ENCODE results near the gene SLC36A1.
"Not testable (repeated sequence)": the region's sequence is repeated elsewhere in the genome, so short reads cannot be mapped to it uniquely, and the experiment has no call there.

The SLC36A1 gene

DNA sequence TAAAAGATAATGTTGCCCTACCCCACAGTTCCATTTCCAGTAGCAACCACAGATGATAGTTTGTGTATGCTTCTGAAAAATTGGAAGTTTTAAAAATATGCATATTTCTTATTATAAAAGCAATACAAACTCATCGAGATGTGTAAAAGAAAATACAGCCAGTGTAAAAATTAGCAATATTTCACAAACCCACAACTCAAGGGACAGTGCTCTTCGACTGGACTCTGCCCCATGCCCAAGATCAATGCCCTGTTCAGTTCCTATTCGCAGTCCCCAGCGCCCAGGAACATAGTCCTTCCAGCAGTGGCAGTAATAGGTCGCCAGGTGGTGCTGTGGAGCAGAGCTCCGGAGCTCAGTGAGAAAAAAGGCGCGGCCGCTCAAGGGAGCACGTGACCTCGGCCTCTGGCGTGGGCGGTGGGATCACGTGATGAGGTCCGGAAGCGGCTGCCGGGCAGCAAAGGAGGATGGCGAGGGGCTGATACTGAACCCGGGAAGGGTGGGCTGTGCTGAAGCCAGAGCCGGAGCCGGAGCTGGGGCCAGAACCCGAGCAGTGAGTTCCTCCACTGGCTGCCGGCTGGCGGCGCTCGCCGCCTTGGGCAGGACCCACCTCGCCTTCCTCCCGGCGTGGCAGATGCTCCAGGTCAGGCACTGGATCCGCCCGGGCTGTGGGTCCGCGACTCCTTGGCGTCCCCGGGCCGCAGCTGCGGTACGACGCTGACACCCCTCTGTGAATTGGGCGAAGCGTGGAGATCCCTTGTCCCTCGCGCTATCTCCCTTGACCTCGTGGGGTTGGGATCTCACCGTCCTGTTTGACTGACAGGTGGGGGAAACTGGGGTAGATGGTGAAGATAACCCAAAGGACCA, at the start of gene SLC36A1:
Gene SLC36A1 (plus strand): TSS at position 430 of the 864 bp plus-strand sequence. CDS start 11,190 bp downstream, outside the sequence.
- peak; percentile 91 for DNase-seq (ENCODE audit: low spot score)

DNA sequence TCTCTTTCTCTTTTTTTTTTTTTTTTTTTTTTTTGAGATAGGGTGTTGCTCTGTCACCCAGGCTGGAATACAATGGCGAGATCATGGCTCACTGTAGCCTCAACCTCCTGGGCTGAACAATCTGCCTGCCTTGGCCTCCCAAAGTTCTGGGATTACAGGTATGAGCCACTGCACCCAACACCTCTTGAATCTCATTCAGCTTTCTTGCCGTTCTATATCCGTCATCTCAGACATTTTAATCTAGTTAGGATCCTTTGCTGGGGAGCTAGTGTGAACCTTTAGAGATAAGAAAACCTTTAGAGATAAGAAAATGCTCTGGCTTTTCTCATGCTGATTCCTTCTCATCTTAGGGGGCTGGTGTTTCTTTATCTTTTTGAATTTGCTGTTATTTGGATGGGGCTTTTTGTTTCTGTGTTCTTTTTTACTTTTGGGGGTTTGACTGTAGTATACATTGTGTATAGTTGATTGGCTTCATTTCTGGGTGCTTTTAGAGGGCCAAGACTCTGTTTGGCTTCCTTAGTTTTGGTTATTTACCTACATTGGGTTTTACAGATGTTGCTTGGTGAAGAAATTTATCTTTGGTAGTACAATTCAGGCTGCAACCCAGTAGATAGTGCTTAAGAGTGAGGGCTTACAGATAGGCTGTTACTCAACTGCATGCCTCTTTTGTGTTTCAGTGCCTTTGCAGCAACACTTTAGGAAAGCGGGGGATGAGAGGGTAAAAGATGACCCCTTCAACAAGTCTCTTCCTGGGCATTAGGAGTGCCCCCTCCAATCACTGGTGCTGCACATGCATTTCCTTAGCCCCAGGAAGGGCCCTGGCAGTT, 41.9 kb upstream of the SLC36A1 start:
- DNase-seq (ENCODE audit: low spot score) = no peak

DNA sequence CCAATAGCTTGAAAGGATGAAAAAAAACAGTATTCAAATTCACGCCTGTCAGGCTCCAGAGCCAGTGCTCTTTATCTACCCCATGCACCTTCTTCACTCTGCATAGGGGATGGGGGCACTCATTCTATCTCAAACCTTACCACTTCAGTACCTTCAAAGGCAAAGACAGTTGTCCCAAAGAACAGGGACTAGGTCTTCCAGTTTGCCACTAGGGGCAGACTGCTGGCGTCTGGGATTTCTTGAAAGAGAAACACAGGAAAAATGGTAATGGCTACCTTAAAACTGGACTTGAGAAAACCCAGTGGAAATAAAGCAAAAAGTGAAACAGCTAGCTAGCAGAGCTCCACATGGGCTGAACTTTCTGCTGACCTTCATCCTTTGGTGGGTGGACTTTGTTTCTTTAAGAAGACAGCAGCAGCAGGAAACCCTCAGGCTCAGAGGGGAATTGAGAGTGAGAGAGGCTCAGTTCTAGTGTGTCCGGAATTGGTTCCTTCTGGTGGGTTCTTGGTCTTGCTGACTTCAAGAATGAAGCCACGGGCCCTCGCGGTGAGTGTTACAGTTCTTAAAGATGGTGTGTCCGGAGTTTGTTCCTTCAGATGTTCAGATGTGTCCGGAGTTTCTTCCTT, 41.0 kb upstream of the SLC36A1 start:
- no peak for DNase-seq (ENCODE audit: low spot score)

DNA sequence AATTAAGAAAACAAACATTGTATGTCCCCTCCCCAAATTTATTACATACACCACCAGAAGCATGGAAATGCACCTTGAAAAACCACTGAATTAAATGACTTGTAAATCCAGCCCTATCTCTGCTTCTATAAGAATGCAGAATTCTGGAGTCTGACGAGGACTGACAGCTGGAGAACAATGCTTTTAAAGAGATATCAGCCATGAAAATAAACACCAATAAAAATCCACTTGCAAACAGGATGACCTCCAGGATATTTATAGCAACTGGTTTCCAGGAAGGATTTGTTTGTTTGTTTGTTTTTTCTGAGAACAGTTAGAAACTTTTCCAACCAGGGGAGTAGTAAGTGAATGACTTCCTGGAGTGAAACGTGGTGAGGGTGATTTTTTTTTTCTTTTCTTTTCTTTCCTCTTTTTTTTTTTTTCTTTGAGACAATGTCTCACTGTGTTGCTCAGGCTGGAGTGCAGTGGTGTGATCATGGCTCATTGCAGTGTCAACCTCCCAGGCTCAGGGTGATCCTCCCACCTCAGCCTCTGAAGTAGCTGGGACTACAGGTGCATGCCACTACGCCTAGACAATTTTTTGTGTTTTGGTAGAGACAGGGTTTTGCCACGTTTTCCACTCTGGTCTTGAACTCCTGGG, 38.7 kb upstream of the SLC36A1 start:
- DNase-seq (ENCODE audit: low spot score) = no peak

DNA sequence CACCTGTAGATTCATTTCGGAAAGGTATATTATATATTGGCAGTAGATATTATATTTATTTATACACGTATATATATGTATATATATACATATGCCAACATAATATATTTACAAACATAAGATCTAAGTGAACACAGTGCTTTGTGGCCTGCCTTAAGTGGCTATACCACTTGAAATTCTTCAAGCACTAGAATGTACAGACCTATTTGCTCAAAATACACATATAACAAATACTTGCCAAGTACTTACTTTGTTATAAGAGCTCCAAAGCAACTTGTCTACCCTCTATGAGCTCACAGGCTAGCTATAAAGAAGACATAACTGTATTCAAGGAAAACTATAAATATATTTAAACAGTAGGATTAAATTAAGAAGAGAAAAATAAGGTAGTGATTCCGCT, 33.6 kb upstream of the SLC36A1 start:
- no peak for DNase-seq (ENCODE audit: low spot score)

DNA sequence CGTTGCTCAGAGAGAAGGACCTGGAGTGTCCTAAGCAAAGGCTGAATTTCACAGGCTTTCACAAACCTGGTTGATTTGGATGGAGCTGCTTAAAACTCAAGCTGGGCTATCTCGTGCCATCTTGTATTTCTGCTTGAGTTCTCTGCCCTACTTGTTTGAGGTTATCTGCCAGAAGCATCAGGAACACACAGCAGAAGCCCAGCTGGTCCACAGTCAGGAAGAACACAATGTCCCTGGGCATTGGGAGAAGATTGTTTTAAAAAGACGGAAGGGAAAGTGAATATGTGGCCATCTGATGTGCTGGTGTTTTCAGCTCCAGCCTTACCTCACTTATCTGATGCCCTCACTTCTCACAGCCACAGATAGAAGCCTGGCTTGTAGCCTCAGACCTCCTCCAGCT, 32.9 kb upstream of the SLC36A1 start:
- DNase-seq (ENCODE audit: low spot score) = no peak

DNA sequence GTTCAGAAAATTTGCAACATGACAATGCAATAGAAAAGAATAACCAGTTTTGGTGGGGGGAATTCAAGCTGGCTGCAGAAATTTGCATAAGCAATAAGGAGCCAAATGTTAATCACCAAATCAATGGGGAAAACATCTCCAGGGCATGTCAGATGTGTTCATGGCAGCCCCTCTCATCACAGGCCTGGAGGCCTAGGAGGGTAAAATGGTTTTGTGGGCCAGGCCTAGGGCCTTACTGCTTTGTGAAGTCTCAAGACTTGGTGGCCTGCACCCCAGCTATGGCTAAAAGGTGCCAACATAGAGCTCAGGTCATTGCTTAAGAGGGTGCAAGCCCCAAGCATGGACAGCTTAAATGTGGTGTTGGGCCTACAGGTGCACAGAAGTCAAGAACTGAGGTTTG, 29.7 kb upstream of the SLC36A1 start:
- no peak for DNase-seq (ENCODE audit: low spot score)

DNA sequence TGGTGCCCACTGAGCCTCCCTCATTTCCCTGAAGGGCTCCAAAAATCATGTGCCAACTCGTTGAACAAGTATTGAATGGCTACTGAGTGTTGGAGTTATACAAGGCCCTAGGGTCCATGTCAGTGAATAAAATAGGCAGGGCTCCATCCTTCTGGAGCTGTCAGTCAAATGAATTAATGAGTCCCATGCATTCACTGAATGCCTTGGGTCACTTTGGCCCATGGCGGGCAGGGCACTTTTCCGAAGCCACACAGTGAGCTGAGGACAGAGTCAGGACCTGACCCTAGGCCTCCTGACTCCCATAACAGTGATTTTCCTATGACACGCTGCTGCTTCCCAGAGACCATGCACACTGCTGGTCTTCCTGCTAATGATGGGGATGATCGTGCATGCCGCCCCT, 27.3 kb upstream of the SLC36A1 start:
- DNase-seq (ENCODE audit: low spot score) = no peak

DNA sequence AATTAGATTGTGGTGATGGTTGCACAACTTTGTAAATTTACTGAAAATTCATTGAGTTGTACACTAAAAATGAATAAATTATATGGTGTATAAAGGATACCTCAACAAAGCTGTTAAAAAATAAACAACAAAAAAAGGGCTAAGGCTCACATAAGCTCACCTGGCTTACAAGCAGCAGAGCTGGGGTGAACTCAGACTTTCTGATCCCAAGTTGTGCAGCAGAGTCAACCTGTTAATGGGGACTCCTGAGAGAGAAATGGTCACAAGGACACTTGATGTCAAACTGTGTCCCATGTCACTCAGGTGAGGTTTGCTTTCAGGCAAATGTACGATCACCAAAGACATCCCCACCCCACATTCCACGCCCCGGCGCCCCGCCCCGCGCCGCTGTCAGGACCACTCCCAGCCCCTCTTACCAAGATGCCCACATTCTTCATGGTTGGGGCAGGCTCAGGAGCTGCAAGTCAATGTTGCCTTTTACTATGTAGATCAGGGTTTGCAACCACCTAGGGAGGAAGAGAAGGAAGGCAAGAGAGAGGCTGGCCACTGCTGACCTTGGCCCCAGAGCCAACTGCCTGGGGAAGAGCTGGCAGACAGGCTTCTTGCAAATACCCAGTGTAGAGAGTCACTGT, 22.4 kb upstream of the SLC36A1 start:
- no peak for DNase-seq (ENCODE audit: low spot score)

DNA sequence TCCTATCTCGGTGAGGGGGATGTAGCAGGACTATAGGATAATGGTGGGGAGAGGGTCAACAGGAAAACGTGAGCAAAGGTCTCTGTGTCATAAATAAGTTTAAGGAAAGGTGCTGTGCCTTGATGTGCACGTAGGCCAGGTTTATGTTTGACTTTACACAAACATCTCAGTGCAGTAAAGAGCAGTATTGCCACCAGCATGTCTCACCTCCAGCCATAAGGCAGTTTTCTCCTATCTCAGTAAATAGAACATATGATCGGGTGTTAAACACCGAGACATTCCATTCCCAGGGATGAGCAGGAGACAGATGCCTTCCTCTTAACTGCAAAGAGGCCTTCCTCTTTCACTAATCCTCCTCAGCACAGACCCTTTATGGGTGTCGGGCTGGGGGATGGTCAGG, 21.1 kb upstream of the SLC36A1 start:
- DNase-seq (ENCODE audit: low spot score) = not testable (repeated sequence)

DNA sequence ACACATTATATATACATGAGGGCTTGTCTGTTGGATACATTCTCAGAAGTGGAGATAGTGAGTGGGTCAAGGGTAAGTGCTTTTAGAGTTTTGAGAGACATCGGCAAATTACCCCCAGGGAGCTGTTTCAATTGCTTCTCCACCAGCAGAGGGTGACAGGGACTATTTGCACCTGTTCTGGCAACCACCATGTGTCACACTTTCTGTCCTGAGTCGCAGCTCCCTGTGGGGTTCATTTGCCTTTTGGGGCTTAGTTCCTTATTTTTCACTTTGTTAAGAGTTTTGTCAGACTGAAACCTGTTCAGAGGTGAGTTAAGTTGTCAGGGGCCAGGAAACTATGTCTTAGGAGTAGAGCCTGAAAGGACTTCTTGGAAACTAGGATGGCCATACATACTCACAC, 20.1 kb upstream of the SLC36A1 start:
- DNase-seq (ENCODE audit: low spot score) = no peak

DNA sequence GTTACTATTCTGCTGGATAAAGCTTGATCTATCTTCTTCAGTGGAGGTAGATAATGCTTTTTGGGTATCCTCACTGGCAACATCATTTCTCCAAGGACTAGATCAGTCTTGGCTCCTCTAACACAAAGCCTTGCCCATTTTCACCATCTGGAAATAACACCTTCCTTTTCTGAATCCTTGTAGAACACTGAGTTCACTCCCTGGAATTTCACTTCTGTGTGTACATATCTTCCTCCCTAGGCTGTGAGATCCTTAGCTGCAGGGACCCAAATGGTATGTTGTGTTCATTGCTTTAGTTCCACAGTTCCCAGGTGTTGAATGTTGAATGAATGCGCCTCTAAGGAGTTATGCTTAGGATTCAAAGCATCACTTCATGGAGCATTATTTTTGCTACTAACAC, 16.7 kb upstream of the SLC36A1 start:
- DNase-seq (ENCODE audit: low spot score) = no peak

DNA sequence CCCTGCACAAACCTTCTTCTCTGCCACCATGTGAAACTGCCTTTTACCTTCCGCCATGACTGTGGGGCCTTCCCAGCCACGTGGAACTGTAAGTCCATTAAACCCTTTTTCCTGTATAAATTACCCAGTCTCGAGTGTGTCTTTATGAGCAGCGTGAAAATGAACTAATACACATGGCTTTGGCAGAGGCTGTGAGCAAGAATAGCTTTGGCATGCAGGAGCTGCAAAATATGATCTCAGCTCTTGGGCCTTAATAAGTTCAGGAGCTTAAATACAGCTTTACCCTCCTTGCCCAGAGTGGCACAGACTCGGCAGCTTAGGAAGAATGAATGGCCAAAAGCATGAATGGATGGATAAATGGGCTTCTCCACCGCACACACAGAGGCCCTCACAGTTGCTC, 15.7 kb upstream of the SLC36A1 start:
- no peak for DNase-seq (ENCODE audit: low spot score)

DNA sequence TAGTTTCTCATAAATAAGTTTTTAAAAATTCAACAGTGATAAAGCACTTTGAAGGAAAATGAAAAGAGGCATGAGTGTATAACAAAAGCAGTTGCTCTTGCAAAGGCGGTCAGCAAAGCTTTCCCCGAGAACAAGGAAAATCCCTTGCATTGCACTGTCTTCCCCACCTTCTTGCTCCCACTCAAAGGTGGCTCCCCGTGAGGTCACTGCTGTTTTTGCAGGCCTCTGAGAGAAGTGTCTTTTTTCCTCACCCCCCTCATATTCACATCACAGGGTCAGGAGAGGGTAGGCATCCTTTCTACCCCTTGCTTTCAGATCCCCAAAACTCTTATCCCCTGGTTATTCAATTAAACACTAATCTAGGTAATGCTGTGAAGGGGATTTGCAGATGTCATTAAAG, 15.2 kb upstream of the SLC36A1 start:
- DNase-seq (ENCODE audit: low spot score) = no peak

DNA sequence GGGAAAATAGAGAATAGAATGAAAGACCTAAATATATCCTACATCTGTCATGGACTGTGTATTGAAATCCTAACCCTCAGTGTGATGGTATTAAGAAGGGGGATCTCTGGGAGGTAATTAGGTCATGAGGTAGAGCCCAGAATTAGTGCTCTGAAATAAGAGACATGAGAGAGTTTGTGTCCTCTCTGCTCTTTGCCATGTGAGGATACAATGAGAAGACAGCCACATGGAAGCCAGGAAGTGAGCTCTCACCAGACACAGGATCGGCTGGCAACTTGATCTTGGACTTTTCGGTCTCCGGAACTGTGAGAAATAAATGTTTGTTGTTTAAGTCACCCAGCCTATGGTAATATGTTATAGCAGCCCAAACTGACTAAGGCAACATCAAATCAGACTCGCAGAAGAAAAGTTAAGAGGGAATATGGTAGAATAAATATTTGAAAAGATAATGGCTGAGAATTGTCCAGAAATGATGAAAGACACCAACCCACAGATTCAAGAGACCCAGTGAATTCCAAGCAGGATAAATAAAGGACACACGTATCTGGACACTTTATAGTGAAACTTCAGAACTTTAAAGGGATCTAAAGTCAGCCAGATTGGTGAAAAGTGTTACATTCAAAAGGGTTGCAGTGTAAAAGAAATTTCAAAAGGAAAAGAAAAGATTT, 12.7 kb upstream of the SLC36A1 start:
- DNase-seq (ENCODE audit: low spot score) = no peak

DNA sequence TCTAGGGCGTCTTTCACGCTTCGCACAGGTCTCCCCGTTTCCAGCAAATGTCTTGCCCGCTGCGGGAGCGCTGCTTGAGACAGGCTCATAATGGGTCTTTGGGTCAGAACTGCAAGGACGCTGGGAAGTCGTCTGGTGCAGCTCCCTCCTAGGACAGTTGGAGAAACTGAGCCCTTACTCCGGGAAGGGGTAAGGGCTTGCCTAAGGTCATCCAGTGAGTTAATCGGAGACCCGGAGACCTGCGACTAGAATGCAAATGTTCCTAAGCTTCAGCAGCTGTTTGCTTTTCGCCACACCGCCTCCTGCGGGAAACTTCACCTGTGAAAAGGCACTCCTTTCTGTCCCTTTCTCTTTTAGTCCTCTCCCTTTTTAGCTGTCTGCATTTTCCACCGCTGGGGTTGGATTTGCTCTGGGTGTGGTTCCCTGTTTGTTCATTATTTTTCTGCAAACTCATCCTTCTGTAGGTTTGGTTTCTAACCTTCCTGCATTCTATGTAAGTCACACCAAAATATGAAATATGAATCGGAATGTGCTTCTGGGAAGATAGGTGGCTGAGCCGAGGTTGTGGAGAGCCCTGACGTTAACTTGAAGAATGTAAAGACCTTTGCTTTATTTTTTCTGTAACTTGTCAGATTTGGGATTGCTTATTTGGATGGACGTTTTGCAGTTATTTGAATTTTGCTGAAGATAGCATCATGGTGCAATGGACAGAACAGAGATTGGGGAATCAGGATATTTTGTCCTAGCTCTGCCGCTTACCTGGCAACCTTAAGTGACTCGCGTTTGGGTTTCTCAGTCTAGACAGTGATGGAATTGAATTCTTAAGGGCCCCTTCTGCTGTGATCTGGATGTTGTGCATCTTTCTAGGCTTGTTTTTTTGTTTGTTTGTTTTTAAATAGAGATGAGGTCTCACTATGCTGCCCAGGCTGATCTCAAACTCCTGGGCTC, 909 bp downstream of the SLC36A1 start:
- peak; percentile 34 for DNase-seq (ENCODE audit: low spot score)

DNA sequence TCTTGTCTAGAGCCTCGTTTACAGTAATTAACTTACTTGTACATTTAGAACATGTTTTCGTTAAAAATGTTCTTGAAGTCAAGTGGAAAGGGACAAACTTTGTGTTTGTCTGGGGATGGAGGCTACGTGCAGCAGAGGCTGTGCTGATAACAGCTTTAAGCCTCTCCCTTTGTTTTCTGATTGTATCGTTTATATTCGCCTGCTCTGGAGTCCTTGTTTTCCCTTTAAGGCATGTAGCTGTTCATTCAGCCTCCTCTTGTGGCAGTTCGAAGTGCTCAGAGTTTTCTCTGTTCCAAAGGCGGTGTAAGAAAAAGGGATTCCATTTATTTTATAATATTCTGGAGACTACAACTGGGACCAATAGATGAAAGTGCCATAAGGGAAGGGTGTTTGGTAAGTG, 1.9 kb downstream of the SLC36A1 start:
- DNase-seq (ENCODE audit: low spot score) = no peak

DNA sequence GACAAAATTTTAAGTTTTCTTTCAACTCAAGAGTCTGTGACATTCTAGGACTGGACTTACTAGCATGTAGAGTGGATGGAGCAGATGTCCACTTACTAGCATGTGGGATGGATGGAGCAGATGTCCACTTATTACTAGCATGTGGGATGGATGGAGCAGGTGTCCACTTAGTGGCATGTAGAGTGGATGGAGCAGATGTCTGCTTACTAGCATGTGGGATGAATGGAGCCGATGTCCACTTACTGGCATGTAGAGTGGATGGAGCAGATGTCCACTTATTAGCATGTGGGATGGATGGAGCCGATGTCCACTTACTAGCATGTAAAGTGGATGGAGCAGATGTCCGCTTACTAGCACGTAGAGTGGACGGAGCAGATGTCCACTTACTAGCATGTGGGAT, 2.4 kb downstream of the SLC36A1 start:
- DNase-seq (ENCODE audit: low spot score) = no peak

DNA sequence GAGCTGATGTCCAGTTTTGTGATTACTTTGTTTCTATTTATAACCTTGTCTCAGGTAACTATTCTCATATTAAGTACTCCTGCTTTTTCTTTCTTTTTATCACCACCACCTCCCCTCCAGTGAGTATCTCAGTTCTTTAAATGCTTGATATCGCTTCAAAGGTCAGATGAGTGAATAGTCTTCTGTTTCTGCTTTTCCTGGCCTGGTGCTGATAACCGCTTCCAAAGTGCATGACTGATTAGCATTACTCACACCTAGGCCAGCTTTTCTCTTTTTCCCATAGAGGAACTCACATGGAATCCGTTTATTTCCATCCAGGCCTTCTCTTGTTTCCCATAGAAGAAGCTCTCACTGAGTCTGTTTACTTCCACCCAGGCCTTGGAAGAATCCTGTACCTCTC, 3.2 kb downstream of the SLC36A1 start:
- DNase-seq (ENCODE audit: low spot score) = no peak
